ENCODE measurements around the gene ALDH3A1.
A peak's percentile ranks its signal among the peaks of the same experiment; 100 is the strongest.

ALDH3A1 gene

GRCh38 chr17:19708431-19709175 is 39.5 kb downstream of the ALDH3A1 start:
- Histone ChIP-seq H4K20me1 (peaks cover 0 to 11% (median 0%) of the 10 kb centered on the region in 11 experiments; a peak in 1 of 22 replicates), H3K4me1 (peaks cover 0 to 4% (median 0%) of the 10 kb centered on the region in 10 experiments; a peak in 3 of 20 replicates), H3K4me2 (no peak overlapping the region), H3K4me3 (no peak overlapping the region), H3K27me3 (no peaks in the 10 kb centered on the region), H3K9me3 (replicated peaks in 1 of 11) (no peaks in the 10 kb centered on the region), H3K36me3 (no peaks in the 10 kb centered on the region), H3K9ac (no peak overlapping the region), H3K27ac (no peak overlapping the region)
- TF ChIP-seq Cebpa-rat (IDR thresholded peaks at IDR 0.05): no peak

- Histone ChIP-seq H3K27ac (no peak overlapping the region), H3K4me3 (no peak overlapping the region), H3K4me2 (no peak overlapping the region), H3K9me3 (replicated peaks in 1 of 11) (no peaks in the 10 kb centered on the region), H3K4me1 (peaks cover 0 to 4% (median 0%) of the 10 kb centered on the region in 10 experiments; a peak in 3 of 20 replicates), H3K36me3 (no peaks in the 10 kb centered on the region), H3K9ac (no peak overlapping the region), H4K20me1 (peaks cover 0 to 10% (median 0%) of the 10 kb centered on the region in 11 experiments; a peak in 1 of 22 replicates), H3K27me3 (no peaks in the 10 kb centered on the region)
- no peak for TF ChIP-seq Cebpa-rat (IDR thresholded peaks at IDR 0.05)
Measured at GRCh38 chr17:19707728-19708221, 40.3 kb downstream of the ALDH3A1 start.

- H4K20me1 ChIP-seq: peaks cover 0 to 10% (median 0%) of the 10 kb centered on the region in 11 experiments; a peak in 1 of 22 replicates
Measured at GRCh38 chr17:19706791-19707727, 41.0 kb downstream of the ALDH3A1 start.

GRCh38 chr17:19705771-19706770 is 42.0 kb downstream of the ALDH3A1 start:
- Histone ChIP-seq H3K4me2 (no peak overlapping the region), H4K20me1 (peaks cover 0 to 10% (median 0%) of the 10 kb centered on the region in 11 experiments; a peak in 1 of 22 replicates), H3K27me3 (no peaks in the 10 kb centered on the region), H3K27ac (no peak overlapping the region), H3K4me3 (no peak overlapping the region), H3K9me3 (replicated peaks in 1 of 11) (no peaks in the 10 kb centered on the region), H3K4me1 (peaks cover 0 to 4% (median 0%) of the 10 kb centered on the region in 10 experiments; a peak in 3 of 20 replicates), H3K36me3 (no peaks in the 10 kb centered on the region), H3K9ac (no peak overlapping the region)
- no peak for TF ChIP-seq Cebpa-rat (IDR thresholded peaks at IDR 0.05)

More at GRCh38 chr17:19706791-19707727, 41.0 kb downstream of the ALDH3A1 start:
- peak overlapping the region in 2 of 11 experiments; percentile 5 to 10; a peak in 1 of 22 replicates for H3K4me2 ChIP-seq
- no peaks in the 10 kb centered on the region for H3K9me3 ChIP-seq (replicated peaks in 1 of 11)
- peaks cover 0 to 4% (median 0%) of the 10 kb centered on the region in 10 experiments; a peak in 3 of 20 replicates for H3K4me1 ChIP-seq
- no peaks in the 10 kb centered on the region for H3K27me3 ChIP-seq
- H3K36me3 ChIP-seq: no peaks in the 10 kb centered on the region
- H3K27ac ChIP-seq: no peak overlapping the region
- H3K4me3 ChIP-seq: no peak overlapping the region
- no peak for TF ChIP-seq Cebpa-rat (IDR thresholded peaks at IDR 0.05)
- no peak overlapping the region for H3K9ac ChIP-seq

- H3K9ac ChIP-seq: no peak overlapping the region
- no peaks in the 10 kb centered on the region for H3K27me3 ChIP-seq
- H3K4me2 ChIP-seq: no peak overlapping the region
- H3K4me3 ChIP-seq: no peak overlapping the region
- peaks cover 0 to 10% (median 0%) of the 10 kb centered on the region in 11 experiments; a peak in 1 of 22 replicates for H4K20me1 ChIP-seq
- TF ChIP-seq Cebpa-rat (IDR thresholded peaks at IDR 0.05): no peak
- no peaks in the 10 kb centered on the region for H3K36me3 ChIP-seq
- no peaks in the 10 kb centered on the region for H3K9me3 ChIP-seq (replicated peaks in 1 of 11)
- H3K27ac ChIP-seq: no peak overlapping the region
- peaks cover 0 to 4% (median 0%) of the 10 kb centered on the region in 10 experiments; a peak in 3 of 20 replicates for H3K4me1 ChIP-seq
Measured at GRCh38 chr17:19705201-19705600, 42.9 kb downstream of the ALDH3A1 start.

GRCh38 chr17:19703828-19704613 is 44.1 kb downstream of the ALDH3A1 start:
- peaks cover 0 to 10% (median 0%) of the 10 kb centered on the region in 11 experiments; a peak in 1 of 22 replicates for H4K20me1 ChIP-seq
- H3K27ac ChIP-seq: no peak overlapping the region
- no peak overlapping the region for H3K4me2 ChIP-seq
- no peak for TF ChIP-seq Cebpa-rat (IDR thresholded peaks at IDR 0.05)
- H3K4me3 ChIP-seq: no peak overlapping the region
- no peaks in the 10 kb centered on the region for H3K9me3 ChIP-seq (replicated peaks in 1 of 11)
- H3K4me1 ChIP-seq: peaks cover 0 to 4% (median 0%) of the 10 kb centered on the region in 10 experiments; a peak in 3 of 20 replicates
- no peak overlapping the region for H3K9ac ChIP-seq
- no peaks in the 10 kb centered on the region for H3K27me3 ChIP-seq
- no peaks in the 10 kb centered on the region for H3K36me3 ChIP-seq

GRCh38 chr17:19703106-19703827 is 44.8 kb downstream of the ALDH3A1 start:
- Histone ChIP-seq H3K36me3 (no peaks in the 10 kb centered on the region), H3K27me3 (no peaks in the 10 kb centered on the region), H4K20me1 (peaks cover 0 to 10% (median 0%) of the 10 kb centered on the region in 11 experiments; a peak in 1 of 22 replicates), H3K9me3 (replicated peaks in 1 of 11) (no peaks in the 10 kb centered on the region), H3K4me3 (no peak overlapping the region), H3K4me2 (no peak overlapping the region), H3K4me1 (peaks cover 0 to 4% (median 0%) of the 10 kb centered on the region in 10 experiments; a peak in 3 of 20 replicates), H3K27ac (no peak overlapping the region), H3K9ac (no peak overlapping the region)
- TF ChIP-seq Cebpa-rat (IDR thresholded peaks at IDR 0.05): no peak
